H9 (cell line): ENCODE results near the gene PPP2R3A. TPM values are rescaled to one million over a fixed set of nuclear protein-coding genes. Genes with fewer than 3 reads are reported as not detected.

Experiments used
- DNase-seq: peaks from one replicate; pipeline ENCODE4 v3.0.0-alpha.2; 2017
- H2AFZ ChIP-seq: one replicate; pipeline ENCODE4 v1.6.1; 2013; ENCODE audit warnings: mild to moderate bottlenecking, low read length, control low read depth, moderate library complexity
- H2AK5ac ChIP-seq: 2 replicates; pipeline ENCODE4 v1.6.1; 2013; ENCODE audit warnings: low read length, control low read depth, mixed read lengths; ENCODE audit not compliant: insufficient read length
- H2BK120ac ChIP-seq: one replicate; pipeline ENCODE4 v1.6.1; 2013; ENCODE audit warnings: low read depth, mild to moderate bottlenecking, low read length, control low read depth, inconsistent platforms; ENCODE audit not compliant: poor library complexity, severe bottlenecking
- H2BK12ac ChIP-seq: 2 replicates; pipeline ENCODE4 v1.6.1; 2013; ENCODE audit warnings: low read length, control low read depth, mixed read lengths, low read depth; ENCODE audit not compliant: insufficient read length
- H2BK15ac ChIP-seq: 2 replicates; pipeline ENCODE4 v1.6.1; 2013; ENCODE audit warnings: low read depth, low read length, control low read depth
- H2BK20ac ChIP-seq: one replicate; pipeline ENCODE4 v1.6.1; 2013; ENCODE audit warnings: low read depth, mild to moderate bottlenecking, low read length, control low read depth, inconsistent platforms; ENCODE audit not compliant: poor library complexity, severe bottlenecking
- H2BK5ac ChIP-seq: 2 replicates; pipeline ENCODE4 v1.6.1; 2013; ENCODE audit warnings: low read length, control low read depth, mixed read lengths; ENCODE audit not compliant: insufficient read length
- H3K14ac ChIP-seq: 2 replicates; pipeline ENCODE4 v1.6.1; 2013; ENCODE audit warnings: low read length, control low read depth; ENCODE audit not compliant: insufficient read depth
- H3K18ac ChIP-seq: 2 replicates; pipeline ENCODE4 v1.6.1; 2013; ENCODE audit warnings: low read depth, mild to moderate bottlenecking, mixed read lengths, low read length, control low read depth; ENCODE audit not compliant: insufficient read length
- H3K23ac ChIP-seq: 2 replicates; pipeline ENCODE4 v1.6.1; 2013; ENCODE audit warnings: low read length, control low read depth, mixed read lengths, low read depth; ENCODE audit not compliant: insufficient read length
- H3K23me2 ChIP-seq: 2 replicates; pipeline ENCODE4 v1.6.1; 2013; ENCODE audit warnings: low read depth, mild to moderate bottlenecking, mixed read lengths, low read length, control low read depth; ENCODE audit not compliant: insufficient read length, poor library complexity, severe bottlenecking
- H3K27ac ChIP-seq: 2 replicates; pipeline ENCODE4 v1.5.1; 2013; ENCODE audit warnings: low read length, control low read depth, mixed read lengths, low read depth; ENCODE audit not compliant: insufficient read length
- H3K27me3 ChIP-seq: 2 replicates; pipeline ENCODE4 v1.6.1; 2013; ENCODE audit warnings: low read length, control low read depth, inconsistent platforms; ENCODE audit not compliant: insufficient read depth
- H3K4ac ChIP-seq: 2 replicates; pipeline ENCODE4 v1.6.1; 2013; ENCODE audit warnings: low read depth, mild to moderate bottlenecking, control low read depth, inconsistent platforms, low read length, moderate library complexity
- H3K4me1 ChIP-seq: 2 replicates; pipeline ENCODE4 v1.6.1; 2013; ENCODE audit warnings: low read length, control low read depth, inconsistent platforms; ENCODE audit not compliant: insufficient read depth
- H3K4me2 ChIP-seq: 2 replicates; pipeline ENCODE4 v1.6.1; 2013; ENCODE audit warnings: low read length, control low read depth, mixed read lengths; ENCODE audit not compliant: insufficient read length, insufficient read depth
- H3K56ac ChIP-seq: 2 replicates; pipeline ENCODE4 v1.6.1; 2013; ENCODE audit warnings: low read depth, mild to moderate bottlenecking, mixed read lengths, low read length, control low read depth; ENCODE audit not compliant: insufficient read length
- H3K79me1 ChIP-seq: 2 replicates; pipeline ENCODE4 v1.6.1; 2013; ENCODE audit warnings: low read depth, mild to moderate bottlenecking, moderate library complexity, low read length, control low read depth, inconsistent platforms; ENCODE audit not compliant: insufficient read depth, poor library complexity, severe bottlenecking
- H3K79me2 ChIP-seq: 2 replicates; pipeline ENCODE4 v1.6.1; 2013; ENCODE audit warnings: low read length, control low read depth, inconsistent platforms; ENCODE audit not compliant: insufficient read depth
- H3K9ac ChIP-seq: 2 replicates; pipeline ENCODE4 v1.6.1; 2013; ENCODE audit warnings: low read length, control low read depth, mixed read lengths; ENCODE audit not compliant: insufficient read length; ENCODE audit errors: extremely low read depth
- H3K9me3 ChIP-seq: one replicate; pipeline ENCODE4 v1.6.1; 2013; ENCODE audit warnings: low read depth, low read length, inconsistent platforms; ENCODE audit not compliant: control insufficient read depth
- H3T11ph ChIP-seq: one replicate; pipeline ENCODE4 v1.6.1; 2013; ENCODE audit warnings: mild to moderate bottlenecking, low read length, control low read depth, inconsistent platforms
- H4K20me1 ChIP-seq: one replicate; pipeline ENCODE4 v1.6.1; 2013; ENCODE audit not compliant: control insufficient read depth, insufficient read length, insufficient read depth
- H4K5ac ChIP-seq: 2 replicates; pipeline ENCODE4 v1.6.1; 2013; ENCODE audit warnings: low read depth, mild to moderate bottlenecking, mixed read lengths, low read length, control low read depth; ENCODE audit not compliant: insufficient read length
- H4K8ac ChIP-seq: replicated peaks from 2 replicates; pipeline ENCODE4 v1.6.1; 2013; ENCODE audit warnings: low read length, control low read depth, mixed read lengths, low read depth; ENCODE audit not compliant: insufficient read length
- H4K91ac ChIP-seq: 2 replicates; pipeline ENCODE4 v1.6.1; 2013; ENCODE audit warnings: low read depth, mild to moderate bottlenecking, moderate library complexity, mixed read lengths, low read length, control low read depth; ENCODE audit not compliant: insufficient read length
- H3K27ac Mint-ChIP-seq, 3 experiments: 2 replicates in 2 of 3; 3 replicates in 1 of 3; pipeline ENCODE4 v1.8.0; 2020 to 2021; ENCODE audit warnings: mixed read lengths in 3 of 3, mild to moderate bottlenecking in 1 of 3, moderate library complexity in 1 of 3
- H3K27me3 Mint-ChIP-seq: 2 replicates; pipeline ENCODE4 v1.8.0; 2021; ENCODE audit warnings: low read depth, mild to moderate bottlenecking, moderate library complexity, mixed read lengths
- H3K36me3 Mint-ChIP-seq, 3 experiments: 2 replicates in 2 of 3; 3 replicates in 1 of 3; pipeline ENCODE4 v1.8.0; 2020 to 2021; ENCODE audit warnings: low read depth in 3 of 3, mixed read lengths in 3 of 3; ENCODE audit not compliant: insufficient read depth in 1 of 3
- H3K4me1 Mint-ChIP-seq, 2 experiments: 2 replicates each; pipeline ENCODE4 v1.8.0; 2020; ENCODE audit warnings: mixed read lengths in 2 of 2
- H3K4me3 Mint-ChIP-seq, 2 experiments: 2 replicates in 1 of 2; 3 replicates in 1 of 2; pipeline ENCODE4 v1.8.0; 2020 to 2021; ENCODE audit warnings: mild to moderate bottlenecking in 2 of 2, mixed read lengths in 2 of 2, moderate library complexity in 1 of 2
- H3K9me3 Mint-ChIP-seq, 2 experiments: 2 replicates in 1 of 2; 3 replicates in 1 of 2; pipeline ENCODE4 v1.8.0; 2020; ENCODE audit warnings: mild to moderate bottlenecking in 2 of 2, mixed read lengths in 2 of 2, moderate library complexity in 1 of 2
- CTCF ChIP-seq: fragments of 200-600 bp; sonication (generic); conservative IDR thresholded peaks from 3 replicates; pipeline ENCODE4 v1.8.0; 2021; ENCODE audit warnings: antibody characterized with exemption, mild to moderate bottlenecking
- WGBS: extraction: QIAGEN DNeasy Blood & Tissue Kit; methylation state at CpG from one replicate; pipeline ENCODE4 v1.1.7; 2013; ENCODE audit warnings: missing lambda C conversion rate, low lambda C conversion rate, mixed read lengths; ENCODE audit not compliant: insufficient read length; ENCODE audit errors: extremely low coverage; 5-methylcytosine and 5-hydroxymethylcytosine counted together
- total RNA-seq: library from RNA; stranded (reverse); gene quantifications from 2 replicates; pipeline ENCODE4 v1.2.1, GENCODE V29; 2021

The PPP2R3A gene
- total RNA-seq, 1 experiment from 2014 or later: 12.4 TPM

- H2BK120ac ChIP-seq: no peak overlapping the region
- H3K27me3 ChIP-seq: no peaks in the 10 kb centered on the region
- H3K27me3 Mint-ChIP-seq: no peaks in the 10 kb centered on the region
- no peak overlapping the region for H3K4ac ChIP-seq
- no peak overlapping the region for H2AFZ ChIP-seq
- no peak for DNase-seq
- no peaks in the 10 kb centered on the region for H3K79me2 ChIP-seq
- no peak overlapping the region for H4K8ac ChIP-seq
- no peak overlapping the region for H4K5ac ChIP-seq
- peaks cover 9 to 26% (median 23%) of the 10 kb centered on the region in 3 experiments; a peak in 6 of 7 replicates for H3K36me3 Mint-ChIP-seq
- H3K4me1 ChIP-seq: no peaks in the 10 kb centered on the region
- H3K9me3 Mint-ChIP-seq: peaks cover 0 to 1% of the 10 kb centered on the region in 2 experiments; a peak in 1 of 5 replicates
- no peak overlapping the region for H3T11ph ChIP-seq
- H3K27ac ChIP-seq: no peak overlapping the region
- no peak overlapping the region for H3K14ac ChIP-seq
- H2BK5ac ChIP-seq: no peak overlapping the region
- H2BK15ac ChIP-seq: no peak overlapping the region
- TF ChIP-seq CTCF: no peak
- H3K4me2 ChIP-seq: no peak overlapping the region
- no peaks in the 10 kb centered on the region for H3K4me1 Mint-ChIP-seq
- no peaks in the 10 kb centered on the region for H3K9me3 ChIP-seq
- no peak overlapping the region for H3K56ac ChIP-seq
- no CpG with 5 or more reads among the region's 4 CpGs for whole genome bisulfite sequencing
- no peaks in the 10 kb centered on the region for H3K79me1 ChIP-seq
- H3K18ac ChIP-seq: no peak overlapping the region
- no peak overlapping the region for H2AK5ac ChIP-seq
- no peaks in the 10 kb centered on the region for H3K23me2 ChIP-seq
- H3K23ac ChIP-seq: no peak overlapping the region
- no peak overlapping the region for H3K9ac ChIP-seq
- no peaks in the 10 kb centered on the region for H4K20me1 ChIP-seq
- H3K27ac Mint-ChIP-seq: no peak overlapping the region
- H3K4me3 Mint-ChIP-seq: no peak overlapping the region
- no peak overlapping the region for H4K91ac ChIP-seq
- no peak overlapping the region for H2BK20ac ChIP-seq
- H2BK12ac ChIP-seq: no peak overlapping the region
These were observed 128.2 kb downstream of the PPP2R3A start for GRCh38 chr3:136093771-136094170.
